ENCODE measurements around the gene SOX6. TPM values are rescaled to one million over a fixed set of nuclear protein-coding genes. Genes with fewer than 3 reads are reported as not detected.
A peak's percentile ranks its signal among the peaks of the same experiment; 100 is the strongest.

SOX6 gene
- total RNA-seq, 1 donor from 2014 or later, result 8.3 TPM

- Histone ChIP-seq H3K4me1 (no peaks in the 10 kb centered on the region), H3K9me3 (no peaks in the 10 kb centered on the region), H3K27ac (no peak overlapping the region), H3K36me3 (no peaks in the 10 kb centered on the region), H3K27me3 (no peaks in the 10 kb centered on the region), H3K4me3 (no peak overlapping the region)
- no peak for ATAC-seq
- no peak for TF ChIP-seq CTCF (IDR thresholded peaks at IDR 0.05)
- intact Hi-C loops (cut with DNase I), result no loop called here
- DNase-seq, result no peak
Measured at GRCh38 chr11:16215352-16215751, 141.0 kb downstream of the SOX6 start.

GRCh38 chr11:16211407-16211806 is 144.9 kb downstream of the SOX6 start:
- Histone ChIP-seq H3K36me3 (no peaks in the 10 kb centered on the region), H3K4me1 (no peaks in the 10 kb centered on the region), H3K9me3 (no peaks in the 10 kb centered on the region), H3K4me3 (no peak overlapping the region), H3K27ac (no peak overlapping the region), H3K27me3 (no peaks in the 10 kb centered on the region)
- DNase-seq (no peak), ATAC-seq (no peak)
- no peak for TF ChIP-seq CTCF (IDR thresholded peaks at IDR 0.05)
- intact Hi-C loops (cut with DNase I), result no loop called here

- Histone ChIP-seq H3K27me3 (no peaks in the 10 kb centered on the region), H3K9me3 (no peaks in the 10 kb centered on the region), H3K4me3 (no peak overlapping the region), H3K36me3 (no peaks in the 10 kb centered on the region), H3K4me1 (no peaks in the 10 kb centered on the region), H3K27ac (no peak overlapping the region)
- intact Hi-C loops (cut with DNase I), result no loop called here
- ATAC-seq (no peak), DNase-seq (no peak)
- TF ChIP-seq CTCF (IDR thresholded peaks at IDR 0.05), result no peak
Measured at GRCh38 chr11:16204261-16204660, 152.1 kb downstream of the SOX6 start.

GRCh38 chr11:16195651-16196050 is 160.7 kb downstream of the SOX6 start:
- no peak overlapping the region for H3K27ac ChIP-seq
- no peaks in the 10 kb centered on the region for H3K27me3 ChIP-seq
- intact Hi-C loops (cut with DNase I), result no loop called here
- H3K4me1 ChIP-seq, result no peaks in the 10 kb centered on the region
- peak; percentile 36 for ATAC-seq
- no peak overlapping the region for H3K4me3 ChIP-seq
- DNase-seq, result no peak
- H3K9me3 ChIP-seq, result no peaks in the 10 kb centered on the region
- H3K36me3 ChIP-seq, result no peaks in the 10 kb centered on the region
- TF ChIP-seq CTCF (IDR thresholded peaks at IDR 0.05), result no peak

- Histone ChIP-seq H3K36me3 (no peaks in the 10 kb centered on the region), H3K27me3 (no peaks in the 10 kb centered on the region), H3K4me1 (no peaks in the 10 kb centered on the region), H3K9me3 (no peaks in the 10 kb centered on the region), H3K4me3 (no peak overlapping the region), H3K27ac (no peak overlapping the region)
- no peak for ATAC-seq
- DNase-seq, result no peak
- intact Hi-C loops (cut with DNase I), result no loop called here
- TF ChIP-seq CTCF (IDR thresholded peaks at IDR 0.05), result no peak
Measured at GRCh38 chr11:16194566-16194965, 161.8 kb downstream of the SOX6 start.

GRCh38 chr11:16193897-16194381 is 162.4 kb downstream of the SOX6 start:
- Histone ChIP-seq H3K36me3 (no peaks in the 10 kb centered on the region), H3K27me3 (no peaks in the 10 kb centered on the region), H3K4me3 (no peak overlapping the region), H3K9me3 (no peaks in the 10 kb centered on the region), H3K27ac (no peak overlapping the region), H3K4me1 (no peaks in the 10 kb centered on the region)
- TF ChIP-seq CTCF (IDR thresholded peaks at IDR 0.05), result no peak
- intact Hi-C loops (cut with DNase I), result no loop called here
- DNase-seq (no peak), ATAC-seq (no peak)
